ENCODE results near the gene CARMIL3. TPM values are rescaled to one million over a fixed set of nuclear protein-coding genes. Genes with fewer than 3 reads are reported as not detected.
"Not testable (repeated sequence)": the region's sequence is repeated elsewhere in the genome, so short reads cannot be mapped to it uniquely, and the experiment has no call there.

CARMIL3 gene
- total RNA-seq, 1 experiment from 2014 or later: 0.71 TPM

- H3K27me3 ChIP-seq (ENCODE audit: insufficient read depth, low read length); ATAC-seq; H3K79me2 ChIP-seq (ENCODE audit: insufficient read depth, low read length); RAD21 ChIA-PET (ENCODE audit: low non-redundant PET in 1 of 2, low total read pairs in 2 of 2, uncharacterized antibody in 2 of 2, unreplicated experiment in 2 of 2); H4K20me1 ChIP-seq (ENCODE audit: insufficient read depth); H3K9me3 ChIP-seq (ENCODE audit: control insufficient read depth in 1 of 2, insufficient read depth in 1 of 2, low read depth in 1 of 2, low read length in 2 of 2); CTCF ChIA-PET; H3K9me2 ChIP-seq (ENCODE audit: insufficient read depth); DNase-seq (ENCODE audit: low read depth, low spot score); H3K36me3 ChIP-seq (ENCODE audit: control insufficient read depth in 1 of 2, insufficient read depth in 2 of 2, low read length in 2 of 2); H2AFZ ChIP-seq (ENCODE audit: low read depth, low read length, poor library complexity, severe bottlenecking); BruUV-seq (replicated peaks): not testable (repeated sequence)
- Histone ChIP-seq H3K27ac (ENCODE audit: low read depth, low read length) (peak overlapping the region; percentile 94), H3K9ac (ENCODE audit: low read length) (peak overlapping the region; percentile 70), H3K4me1 (ENCODE audit: control insufficient read depth in 1 of 2, insufficient read depth in 2 of 2, low read length in 2 of 2) (peaks cover 11 to 26% of the 10 kb centered on the region in 2 experiments; a peak in 3 of 4 replicates), H3K4me2 (ENCODE audit: low read length) (peak overlapping the region; percentile 89), H3K4me3 (replicated peaks in 1 of 2; ENCODE audit: low read depth in 1 of 2, low read length in 2 of 2) (peak overlapping the region; percentile 63 to 70)
- POLR2A ChIA-PET: interaction anchor here (1.2 kb wide), 1 partner anchor 110 kb away, joined by 3 read pairs; the partner anchor contains the start of gene PSME2
- intact Hi-C loops (cut with micrococcal nuclease): loop anchor here (5.0 kb wide), 1 partner anchor 50 kb away; the partner anchor contains the start of gene DHRS4L2
Observed at GRCh38 chr14:24036963-24037657, 14.7 kb upstream of the CARMIL3 start.

- TF ChIP-seq YY1 (IDR thresholded peaks at IDR 0.05; ENCODE audit: extremely low read depth, insufficient replicate concordance, low read depth, low read length) (no peak), FOSL1 (IDR thresholded peaks at IDR 0.05; ENCODE audit: low read depth) (no peak)
- Histone ChIP-seq H3K79me2 (ENCODE audit: insufficient read depth, low read length) (no peaks in the 10 kb centered on the region), H2AFZ (ENCODE audit: low read depth, low read length, poor library complexity, severe bottlenecking) (no peak overlapping the region), H3K36me3 (ENCODE audit: control insufficient read depth in 1 of 2, insufficient read depth in 2 of 2, low read length in 2 of 2) (no peaks in the 10 kb centered on the region), H3K9me2 (ENCODE audit: insufficient read depth) (no peaks in the 10 kb centered on the region), H3K4me3 (replicated peaks in 1 of 2; ENCODE audit: low read depth in 1 of 2, low read length in 2 of 2) (no peak overlapping the region), H3K4me2 (ENCODE audit: low read length) (no peak overlapping the region), H3K4me1 (ENCODE audit: control insufficient read depth in 1 of 2, insufficient read depth in 2 of 2, low read length in 2 of 2) (peaks cover 11 to 26% of the 10 kb centered on the region in 2 experiments; a peak in 3 of 4 replicates), H3K9ac (ENCODE audit: low read length) (no peak overlapping the region), H3K27me3 (ENCODE audit: insufficient read depth, low read length) (no peaks in the 10 kb centered on the region), H4K20me1 (ENCODE audit: insufficient read depth) (no peaks in the 10 kb centered on the region), H3K27ac (ENCODE audit: low read depth, low read length) (no peak overlapping the region), H3K9me3 (ENCODE audit: control insufficient read depth in 1 of 2, insufficient read depth in 1 of 2, low read depth in 1 of 2, low read length in 2 of 2) (peaks cover 0 to 5% of the 10 kb centered on the region in 2 experiments; a peak in 1 of 4 replicates)
- DNase-seq (ENCODE audit: low read depth, low spot score): no peak
- no peak for ATAC-seq
- ChIA-PET RAD21 (ENCODE audit: low non-redundant PET in 1 of 2, low total read pairs in 2 of 2, uncharacterized antibody in 2 of 2, unreplicated experiment in 2 of 2) (no interaction called here), POLR2A (no interaction called here), CTCF (no interaction called here)
- intact Hi-C loops (cut with micrococcal nuclease): loop anchor here (5.0 kb wide), 1 partner anchor 50 kb away; the partner anchor contains the start of gene DHRS4L2
- BruUV-seq (replicated peaks): no TSS peak
Observed at GRCh38 chr14:24037658-24038037, 14.2 kb upstream of the CARMIL3 start.

Measured in HCT116 (cell line).